ENCODE data around the gene SOHLH1.

The SOHLH1 gene

DNA sequence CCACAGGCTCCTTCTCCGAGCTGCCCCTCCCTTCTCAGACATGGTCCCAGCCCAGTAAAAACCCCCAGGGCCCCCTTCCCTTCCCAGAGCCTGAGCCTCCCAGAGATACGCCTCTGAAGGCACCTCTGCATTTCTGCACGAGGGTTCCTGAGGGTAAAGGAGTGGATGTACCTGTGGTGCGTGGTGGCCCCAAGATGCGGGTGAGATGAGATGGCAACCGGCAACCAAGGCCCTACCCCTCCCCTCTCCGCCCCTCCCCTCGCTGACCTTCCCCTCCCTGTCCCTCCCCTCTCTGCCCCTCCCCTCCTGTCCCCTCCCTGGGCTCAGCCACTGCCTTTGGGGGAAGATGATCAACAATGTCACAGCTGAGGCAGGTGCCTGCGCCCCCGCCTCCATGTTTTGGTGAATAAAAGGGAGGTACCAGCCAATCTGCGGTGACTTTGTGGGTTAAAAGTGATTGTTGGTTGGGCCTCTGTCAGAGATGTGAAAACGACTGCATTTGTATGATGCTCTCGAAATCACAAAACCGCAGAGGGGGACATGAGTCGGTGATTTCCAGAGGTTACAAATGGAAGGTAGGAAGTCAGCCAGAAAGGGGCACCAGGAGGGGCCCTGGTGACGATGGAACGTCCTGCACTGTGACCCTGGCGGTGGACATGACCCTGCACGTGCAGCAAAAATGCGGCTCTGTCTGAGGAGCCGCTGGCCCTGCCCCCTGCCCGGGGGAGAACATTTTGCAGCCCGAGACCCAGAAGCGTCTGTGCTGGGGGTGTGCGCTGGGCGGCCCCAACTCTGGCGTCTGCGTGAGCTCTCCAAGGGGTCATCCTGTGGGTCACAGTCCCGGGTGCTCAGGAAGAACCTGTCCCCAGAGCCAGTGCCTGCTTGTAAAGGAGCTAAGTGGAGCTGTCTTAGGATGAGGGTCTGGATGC, 32.5 kb downstream of the SOHLH1 start:
- DNase-seq (ENCODE audit: low read depth, low spot score): no peak
- no peak overlapping the region for H3K27ac ChIP-seq
- H3K36me3 ChIP-seq (ENCODE audit: insufficient read depth, low read length): no peaks in the 10 kb centered on the region
- no peak overlapping the region for H3K9ac ChIP-seq (ENCODE audit: insufficient read length)
- no peak overlapping the region for H3K4me3 ChIP-seq
- H3K9me3 ChIP-seq (ENCODE audit: low read depth, low read length): no peaks in the 10 kb centered on the region
- TF ChIP-seq EZH2 (IDR thresholded peaks at IDR 0.05) (no peak), FOXP2 (optimal IDR thresholded peaks at IDR 0.05; ENCODE audit: control extremely low read depth, extremely low read length, insufficient read depth) (no peak), POLR2AphosphoS5 (IDR thresholded peaks at IDR 0.05; ENCODE audit: borderline replicate concordance, low read depth, low read length) (no peak)

GRCh38 chr9:135665795-135666189, 33.5 kb downstream of the SOHLH1 start:
- H3K4me3 ChIP-seq: no peak overlapping the region
- TF ChIP-seq EZH2 (IDR thresholded peaks at IDR 0.05) (no peak), FOXP2 (optimal IDR thresholded peaks at IDR 0.05; ENCODE audit: control extremely low read depth, extremely low read length, insufficient read depth) (no peak)
- no peaks in the 10 kb centered on the region for H3K9me3 ChIP-seq (ENCODE audit: low read depth, low read length)
- H3K27ac ChIP-seq: no peak overlapping the region
- no peak for DNase-seq (ENCODE audit: low read depth, low spot score)
- H3K9ac ChIP-seq (ENCODE audit: insufficient read length): no peak overlapping the region
- H3K36me3 ChIP-seq (ENCODE audit: insufficient read depth, low read length): no peaks in the 10 kb centered on the region

DNA sequence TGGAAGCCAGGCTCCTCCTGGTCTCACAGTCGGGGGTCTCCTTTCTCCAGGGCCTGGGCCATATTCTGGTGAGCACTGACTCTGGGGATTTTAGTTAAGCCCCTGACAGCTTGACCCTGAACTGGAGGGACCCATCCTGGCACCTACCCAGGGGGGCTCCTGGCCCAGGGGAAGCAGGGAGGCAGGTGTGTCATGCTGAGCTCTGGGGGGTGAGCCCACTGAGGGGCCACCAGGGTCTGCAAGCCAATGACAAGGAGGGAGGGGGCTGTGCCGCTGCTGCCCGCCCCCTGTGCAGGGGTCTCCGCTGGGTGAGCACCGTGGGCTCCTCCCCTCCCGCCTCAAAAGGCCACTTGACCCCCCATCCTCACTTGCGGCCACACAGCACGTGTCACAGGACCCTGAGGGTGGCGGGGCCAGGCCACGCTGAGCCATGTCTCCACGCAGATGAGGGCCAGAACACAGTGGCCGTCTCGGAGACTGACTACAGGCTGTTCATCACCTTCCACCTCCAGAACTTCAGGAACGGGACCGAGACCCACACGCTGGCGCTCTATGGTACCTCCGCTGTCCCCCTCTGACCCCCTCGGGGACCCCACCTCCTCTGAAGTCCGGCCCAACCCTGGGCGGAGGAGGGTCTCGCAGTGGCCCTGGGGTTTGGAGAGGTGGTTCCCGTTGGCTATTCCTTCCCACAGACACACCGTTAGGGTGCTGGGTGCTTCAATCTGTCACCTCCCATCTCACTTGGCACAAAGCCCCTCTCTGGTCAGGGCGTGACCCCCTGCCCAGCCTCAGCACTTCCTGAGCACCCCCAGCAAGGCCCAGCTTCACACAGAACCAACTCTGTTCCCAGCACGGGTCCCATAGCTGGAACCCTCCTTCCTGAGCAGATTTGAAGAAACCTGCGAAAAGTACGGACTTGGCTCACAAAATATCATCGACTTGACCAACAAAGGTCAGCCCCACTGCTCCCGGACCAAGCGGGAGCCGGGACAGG, 34.2 kb downstream of the SOHLH1 start:
- Histone ChIP-seq H3K36me3 (ENCODE audit: insufficient read depth, low read length) (no peaks in the 10 kb centered on the region), H3K4me3 (no peak overlapping the region), H3K27ac (no peak overlapping the region), H3K9me3 (ENCODE audit: low read depth, low read length) (no peaks in the 10 kb centered on the region), H3K9ac (ENCODE audit: insufficient read length) (no peak overlapping the region)
- TF ChIP-seq FOXP2 (optimal IDR thresholded peaks at IDR 0.05; ENCODE audit: control extremely low read depth, extremely low read length, insufficient read depth) (no peak), EZH2 (IDR thresholded peaks at IDR 0.05) (no peak), POLR2AphosphoS5 (IDR thresholded peaks at IDR 0.05; ENCODE audit: borderline replicate concordance, low read depth, low read length) (no peak)
- no peak for DNase-seq (ENCODE audit: low read depth, low spot score)

GRCh38 chr9:135664266-135664665, 35.0 kb downstream of the SOHLH1 start:
- no peaks in the 10 kb centered on the region for H3K9me3 ChIP-seq (ENCODE audit: low read depth, low read length)

GRCh38 chr9:135663857-135664256, 35.4 kb downstream of the SOHLH1 start:
- no peak for DNase-seq (ENCODE audit: low read depth, low spot score)
- Histone ChIP-seq H3K4me3 (no peak overlapping the region), H3K27ac (no peak overlapping the region), H3K9me3 (ENCODE audit: low read depth, low read length) (no peaks in the 10 kb centered on the region), H3K9ac (ENCODE audit: insufficient read length) (no peak overlapping the region), H3K36me3 (ENCODE audit: insufficient read depth, low read length) (no peaks in the 10 kb centered on the region)
- TF ChIP-seq FOXP2 (optimal IDR thresholded peaks at IDR 0.05; ENCODE audit: control extremely low read depth, extremely low read length, insufficient read depth) (no peak), POLR2AphosphoS5 (IDR thresholded peaks at IDR 0.05; ENCODE audit: borderline replicate concordance, low read depth, low read length) (no peak), EZH2 (IDR thresholded peaks at IDR 0.05) (no peak)

More at GRCh38 chr9:135664266-135664665, 35.0 kb downstream of the SOHLH1 start:
- no peak for DNase-seq (ENCODE audit: low read depth, low spot score)
- Histone ChIP-seq H3K27ac (no peak overlapping the region), H3K4me3 (no peak overlapping the region), H3K36me3 (ENCODE audit: insufficient read depth, low read length) (no peaks in the 10 kb centered on the region), H3K9ac (ENCODE audit: insufficient read length) (no peak overlapping the region)
- TF ChIP-seq POLR2AphosphoS5 (IDR thresholded peaks at IDR 0.05; ENCODE audit: borderline replicate concordance, low read depth, low read length) (no peak), FOXP2 (optimal IDR thresholded peaks at IDR 0.05; ENCODE audit: control extremely low read depth, extremely low read length, insufficient read depth) (no peak), EZH2 (IDR thresholded peaks at IDR 0.05) (no peak)

GRCh38 chr9:135663451-135663770, 35.9 kb downstream of the SOHLH1 start:
- Histone ChIP-seq H3K36me3 (ENCODE audit: insufficient read depth, low read length) (no peaks in the 10 kb centered on the region), H3K9me3 (ENCODE audit: low read depth, low read length) (no peaks in the 10 kb centered on the region), H3K27ac (no peak overlapping the region), H3K4me3 (no peak overlapping the region), H3K9ac (ENCODE audit: insufficient read length) (no peak overlapping the region)
- no peak for TF ChIP-seq POLR2AphosphoS5 (IDR thresholded peaks at IDR 0.05; ENCODE audit: borderline replicate concordance, low read depth, low read length)
- TF ChIP-seq FOXP2 (optimal IDR thresholded peaks at IDR 0.05; ENCODE audit: control extremely low read depth, extremely low read length, insufficient read depth): no peak
- no peak for TF ChIP-seq EZH2 (IDR thresholded peaks at IDR 0.05)
- DNase-seq (ENCODE audit: low read depth, low spot score): no peak

- no peaks in the 10 kb centered on the region for H3K36me3 ChIP-seq (ENCODE audit: insufficient read depth, low read length)
- H3K9me3 ChIP-seq (ENCODE audit: low read depth, low read length): no peaks in the 10 kb centered on the region
- no peak for DNase-seq (ENCODE audit: low read depth, low spot score)
- TF ChIP-seq FOXP2 (optimal IDR thresholded peaks at IDR 0.05; ENCODE audit: control extremely low read depth, extremely low read length, insufficient read depth): no peak
- TF ChIP-seq POLR2AphosphoS5 (IDR thresholded peaks at IDR 0.05; ENCODE audit: borderline replicate concordance, low read depth, low read length): no peak
- no peak for TF ChIP-seq EZH2 (IDR thresholded peaks at IDR 0.05)
- no peak within 1 kb of the TSS for H3K9ac ChIP-seq (ENCODE audit: insufficient read length)
- no peak within 1 kb of the TSS for H3K4me3 ChIP-seq
- H3K27ac ChIP-seq: no peak within 1 kb of the TSS
Measured at GRCh38 chr9:135662758-135663450, 36.4 kb downstream of the SOHLH1 start, which contains the start of gene LCN9. LCN9 (plus strand) TSS chr9:135663309; CDS start chr9:135663322, 13 bp downstream.

All from SK-N-MC (cell line).